Left kidney (tissue), 8 donors: Measurements from ENCODE around the gene SLAMF9. TPM values are rescaled to one million over a fixed set of nuclear protein-coding genes. Genes with fewer than 3 reads are reported as not detected.

Experiments
- DNase-seq: peaks from one replicate; pipeline ENCODE4 v3.0.0-alpha.2; 2013
- long read RNA-seq, 8 donors: transcript quantifications; one replicate each; lab custom pipeline, GENCODE V29; 2026
- polyA plus RNA-seq: library from polyadenylated mRNA; unstranded; fragments of 120-200 nt; gene quantifications from one replicate; pipeline ENCODE4 v1.2.1, GENCODE V29; 2013; ENCODE audit not compliant: insufficient read length

SLAMF9 gene
- not detected for polyA plus RNA-seq
- long read RNA-seq, donor 1: 0 reads
- long read RNA-seq, donor 2: 0 reads
- long read RNA-seq, donor 3: 0 reads
- long read RNA-seq, donor 4: 0 reads
- long read RNA-seq, donor 5: 0 reads
- long read RNA-seq, donor 6: 0 reads
- long read RNA-seq, donor 7: 0 reads
- long read RNA-seq, donor 8: 0 reads

GRCh38 chr1:159953536-159954515, at the start of gene SLAMF9:
TSS of gene SLAMF9 (minus strand) at chr1:159954237. CDS start at chr1:159954137, 100 bp downstream.
- DNase-seq: no peak

GRCh38 chr1:160001440-160001839, 47.4 kb upstream of the SLAMF9 start:
- no peak for DNase-seq

- DNase-seq: no peak
Observed at GRCh38 chr1:159999204-159999603, 45.2 kb upstream of the SLAMF9 start.

- DNase-seq: no peak
Observed at GRCh38 chr1:159996653-159997052, 42.6 kb upstream of the SLAMF9 start.

- DNase-seq: no peak
Observed at GRCh38 chr1:159994896-159995295, 40.9 kb upstream of the SLAMF9 start.

- no peak for DNase-seq
Observed at GRCh38 chr1:159993911-159994310, 39.9 kb upstream of the SLAMF9 start.

GRCh38 chr1:159992161-159992560, 38.1 kb upstream of the SLAMF9 start:
- no peak for DNase-seq

GRCh38 chr1:159991513-159991912, 37.5 kb upstream of the SLAMF9 start:
- no peak for DNase-seq

- DNase-seq: no peak
Observed at GRCh38 chr1:159990005-159990404, 36.0 kb upstream of the SLAMF9 start.

- DNase-seq: no peak
Observed at GRCh38 chr1:159989581-159989980, 35.5 kb upstream of the SLAMF9 start.

- DNase-seq: no peak
Observed at GRCh38 chr1:159988006-159988405, 34.0 kb upstream of the SLAMF9 start.

GRCh38 chr1:159987186-159987585, 33.1 kb upstream of the SLAMF9 start:
- DNase-seq: no peak

GRCh38 chr1:159986531-159986930, 32.5 kb upstream of the SLAMF9 start:
- no peak for DNase-seq

- no peak for DNase-seq
Observed at GRCh38 chr1:159986093-159986492, 32.1 kb upstream of the SLAMF9 start.

GRCh38 chr1:159985473-159985872, 31.4 kb upstream of the SLAMF9 start:
- no peak for DNase-seq

GRCh38 chr1:159983681-159984080, 29.6 kb upstream of the SLAMF9 start:
- DNase-seq: no peak

- DNase-seq: no peak
Observed at GRCh38 chr1:159982280-159982679, 28.2 kb upstream of the SLAMF9 start.

GRCh38 chr1:159981351-159982055, 27.5 kb upstream of the SLAMF9 start:
- DNase-seq: no peak

- DNase-seq: no peak
Observed at GRCh38 chr1:159980786-159981185, 26.7 kb upstream of the SLAMF9 start.

- DNase-seq: no peak
Observed at GRCh38 chr1:159980076-159980475, 26.0 kb upstream of the SLAMF9 start.

- DNase-seq: no peak
Observed at GRCh38 chr1:159979257-159979656, 25.2 kb upstream of the SLAMF9 start.

- no peak for DNase-seq
Observed at GRCh38 chr1:159978107-159978398, 24.0 kb upstream of the SLAMF9 start.
